Measurements from ENCODE around the gene ZP1.

GRCh38 chr11:60862171-60862570 is 5.2 kb upstream of the ZP1 start:
- TF ChIP-seq CTCF (IDR thresholded peaks at IDR 0.05) (no peak), POLR2A (IDR thresholded peaks at IDR 0.05) (no peak)

Measured in Peyer's patch (tissue), 4 donors.